NCI-H524 treated with DMSO at 0.1 percent for 48 hours (cell line): ENCODE results near the gene ABHD12.

Source experiments
- DNase-seq: peaks from one replicate; lab custom pipeline; 2025; lab: John Stamatoyannopoulos, UW

ABHD12 gene

DNA sequence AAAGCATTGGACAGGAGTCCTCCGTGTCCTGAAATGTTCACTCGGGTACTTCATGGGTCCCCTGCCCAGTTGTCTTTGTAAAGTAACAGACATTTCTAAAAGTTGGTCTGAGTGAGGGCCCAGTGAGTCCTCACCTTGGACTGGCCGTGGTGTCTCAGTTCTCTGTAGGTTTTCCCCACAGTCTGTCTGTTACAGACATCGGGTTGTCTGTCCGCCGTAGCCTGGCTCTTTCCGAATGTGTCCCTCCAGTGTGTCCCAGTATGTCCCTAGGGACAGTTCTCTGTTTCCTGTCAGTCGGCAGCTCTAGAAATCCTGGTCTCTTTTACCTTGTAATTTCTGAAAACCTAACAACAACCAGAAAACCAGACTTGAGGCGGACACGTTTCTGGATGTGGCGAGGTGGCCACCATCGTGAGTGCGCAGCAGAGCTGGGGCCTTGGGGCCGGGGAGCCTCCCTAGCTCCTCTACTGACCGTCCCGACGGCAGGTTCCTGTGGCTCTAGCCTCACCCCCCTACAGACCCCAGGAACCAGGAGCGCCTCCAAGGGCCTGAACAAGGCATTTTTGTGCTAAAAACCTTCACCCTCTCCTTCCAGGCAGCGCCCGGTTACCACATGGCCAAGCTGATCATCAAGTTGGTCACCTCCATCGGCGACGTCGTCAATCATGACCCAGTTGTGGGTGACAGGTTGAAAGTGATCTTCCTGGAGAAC lies 100.6 kb downstream of the ABHD12 start:
- DNase-seq: no peak

DNA sequence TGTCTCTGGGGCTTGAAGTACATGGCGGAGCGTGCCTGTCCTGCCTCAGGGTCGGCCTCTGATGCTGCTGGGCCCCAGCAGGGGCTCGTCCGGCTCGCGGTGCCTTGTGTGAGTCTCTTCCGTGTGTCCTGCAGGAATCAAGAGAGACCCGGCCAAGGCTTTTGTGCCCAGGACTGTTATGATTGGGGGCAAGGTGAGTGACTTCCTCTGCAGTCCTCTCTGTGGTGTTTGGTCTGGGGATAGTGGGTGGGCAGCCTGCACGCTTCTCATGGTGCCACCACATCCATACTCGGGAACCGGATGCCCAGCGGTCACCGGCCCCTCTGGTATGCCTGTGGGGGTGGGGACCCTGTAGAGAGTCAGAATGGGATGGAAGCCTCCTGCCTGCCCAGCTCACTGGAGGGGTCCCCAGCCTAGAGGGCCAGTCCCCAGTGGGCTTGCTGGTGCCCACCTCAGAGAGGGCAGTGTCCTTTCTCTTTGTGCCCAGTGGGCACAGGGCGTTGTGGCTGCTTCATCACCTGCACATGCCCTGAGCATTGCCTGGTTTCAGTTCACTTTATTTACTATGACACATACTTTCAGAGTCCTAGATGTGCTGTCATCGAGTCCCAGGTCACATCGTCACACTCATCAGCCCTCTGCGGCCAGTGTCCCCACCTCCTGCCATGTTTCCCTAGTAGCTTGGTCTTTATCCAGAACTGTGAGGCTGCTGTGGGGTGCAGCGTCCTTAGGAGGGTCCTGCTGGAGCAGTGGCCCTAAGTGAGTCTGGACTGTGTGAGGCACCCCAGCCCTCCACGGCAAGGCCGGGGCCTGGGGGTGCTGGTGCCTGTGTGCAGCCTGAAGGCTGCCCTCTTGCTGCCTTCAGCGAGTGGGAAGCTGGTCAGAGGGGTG lies 102.1 kb downstream of the ABHD12 start:
- no peak for DNase-seq

DNA sequence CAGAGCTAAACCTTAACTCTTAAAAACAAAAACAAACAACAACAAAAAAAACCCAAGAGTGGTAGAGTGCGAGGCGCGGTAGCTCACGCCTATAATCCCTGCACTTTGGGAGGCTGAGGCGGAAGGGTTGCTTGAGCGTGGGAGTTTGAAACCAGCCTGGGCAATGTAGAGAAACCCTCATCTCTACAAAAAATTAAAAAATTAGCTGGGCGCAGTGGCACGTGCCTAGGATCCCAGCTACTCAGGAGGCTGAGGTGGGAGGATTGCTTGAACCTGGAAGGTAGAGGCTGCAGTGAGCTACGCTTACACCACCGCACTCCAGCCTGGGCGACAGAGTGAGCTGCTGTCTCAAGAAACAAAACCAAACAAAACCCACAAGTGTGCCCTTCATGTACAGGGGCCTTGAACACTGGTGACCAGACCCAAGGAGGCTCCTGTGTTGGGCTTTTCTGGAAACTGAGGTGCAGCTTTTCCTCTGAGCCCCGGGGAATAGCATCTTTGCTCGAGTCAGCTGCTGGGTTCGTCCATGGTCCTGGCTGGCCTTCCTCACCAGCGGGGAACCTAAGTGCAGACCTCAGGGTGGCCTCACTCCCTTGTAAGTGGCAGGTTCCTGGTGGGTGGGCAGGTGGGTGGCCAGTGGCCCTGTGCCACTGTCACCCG lies 102.9 kb downstream of the ABHD12 start:
- DNase-seq: no peak

DNA sequence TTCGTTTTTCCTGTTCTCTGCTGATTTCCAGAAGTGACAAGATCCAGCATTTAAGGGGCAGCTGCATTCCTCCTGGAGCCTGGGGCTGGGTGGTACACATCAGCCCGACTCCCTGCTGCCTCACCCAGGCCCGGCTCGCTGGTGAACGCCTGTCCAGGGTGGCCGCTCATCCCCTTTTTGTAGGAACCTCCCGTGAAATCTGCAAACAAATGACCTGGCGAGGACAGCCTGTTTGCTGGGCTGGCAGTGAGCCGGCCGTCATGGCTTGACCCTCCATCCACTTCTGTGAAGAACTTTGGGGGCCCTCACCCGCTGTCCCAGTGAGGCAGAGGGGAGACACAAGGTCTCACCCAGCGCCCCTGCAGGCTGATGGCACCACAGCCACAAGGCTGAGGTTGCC lies 103.7 kb downstream of the ABHD12 start:
- DNase-seq: no peak

DNA sequence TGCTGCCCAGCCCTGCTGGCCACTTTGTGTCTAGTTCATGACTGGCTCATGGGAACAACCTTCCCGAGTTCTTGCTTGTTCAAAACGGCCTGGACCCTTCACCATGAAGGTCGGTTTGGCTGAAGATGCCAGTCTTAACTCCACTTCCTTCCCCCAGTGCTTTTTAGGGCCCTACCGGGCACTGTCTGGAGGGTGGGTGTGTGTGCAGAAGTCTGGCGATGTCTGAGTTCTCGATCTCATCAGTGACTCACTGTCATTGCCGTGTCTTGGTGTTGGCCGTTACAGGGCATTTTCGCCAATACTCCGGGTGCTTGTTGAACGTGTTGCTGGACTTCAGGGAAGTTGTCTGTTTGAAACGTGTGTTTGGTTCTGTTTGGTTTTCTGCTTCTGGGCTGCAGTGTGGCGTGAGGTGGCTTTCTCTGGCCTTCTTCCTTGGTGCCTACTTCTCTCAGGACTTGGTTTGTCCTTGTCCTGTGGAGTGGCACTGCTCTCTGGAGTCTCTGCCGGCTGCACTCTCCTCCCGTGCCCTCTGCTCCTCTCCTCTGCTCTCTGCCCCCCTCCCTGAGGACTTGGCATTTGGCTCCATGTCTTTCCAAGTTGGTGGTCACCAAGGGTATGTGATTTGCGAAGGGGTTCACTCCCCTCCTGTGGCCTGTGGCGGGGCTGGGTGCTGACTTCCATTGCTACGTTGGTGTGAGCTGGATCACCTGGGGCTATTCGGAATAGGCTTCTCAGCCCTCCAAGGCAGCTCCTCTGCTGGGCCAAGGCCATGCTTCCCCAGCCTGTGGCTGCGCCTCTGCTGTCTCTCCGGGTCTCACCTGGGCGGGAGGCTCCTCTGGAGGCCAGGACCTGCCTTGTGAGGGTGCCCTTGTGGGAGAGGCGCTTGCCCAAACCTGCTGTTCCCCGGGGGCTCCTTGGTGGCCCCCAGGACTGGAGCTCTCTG lies 104.5 kb downstream of the ABHD12 start:
- no peak for DNase-seq

DNA sequence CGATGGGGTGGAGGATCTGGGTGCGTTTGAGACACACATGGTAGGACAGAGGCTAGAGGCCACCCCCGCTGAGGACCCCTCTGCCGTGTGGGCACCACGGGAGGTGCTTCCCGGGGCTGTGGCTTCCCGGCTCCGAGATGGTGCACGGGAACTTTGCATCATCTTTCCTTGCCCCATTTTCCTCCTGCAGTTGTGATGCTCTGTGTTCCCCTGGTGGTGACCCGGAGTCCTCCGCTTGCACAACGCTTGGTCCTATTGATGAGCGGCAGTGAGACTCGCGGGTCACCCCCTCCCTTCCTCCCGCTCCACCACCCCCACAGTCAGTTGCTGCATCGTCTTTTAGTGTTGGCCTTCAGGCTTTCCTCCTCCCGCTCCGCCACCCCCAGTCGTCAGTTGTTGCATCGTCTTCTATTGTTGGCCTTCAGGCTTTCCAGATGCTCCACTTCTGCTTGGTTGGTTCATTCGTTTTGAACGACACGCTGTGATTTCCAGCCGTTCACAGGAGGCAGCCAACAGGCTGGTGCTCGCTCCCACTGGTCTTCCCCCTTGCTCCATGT lies 105.5 kb downstream of the ABHD12 start:
- no peak for DNase-seq

DNA sequence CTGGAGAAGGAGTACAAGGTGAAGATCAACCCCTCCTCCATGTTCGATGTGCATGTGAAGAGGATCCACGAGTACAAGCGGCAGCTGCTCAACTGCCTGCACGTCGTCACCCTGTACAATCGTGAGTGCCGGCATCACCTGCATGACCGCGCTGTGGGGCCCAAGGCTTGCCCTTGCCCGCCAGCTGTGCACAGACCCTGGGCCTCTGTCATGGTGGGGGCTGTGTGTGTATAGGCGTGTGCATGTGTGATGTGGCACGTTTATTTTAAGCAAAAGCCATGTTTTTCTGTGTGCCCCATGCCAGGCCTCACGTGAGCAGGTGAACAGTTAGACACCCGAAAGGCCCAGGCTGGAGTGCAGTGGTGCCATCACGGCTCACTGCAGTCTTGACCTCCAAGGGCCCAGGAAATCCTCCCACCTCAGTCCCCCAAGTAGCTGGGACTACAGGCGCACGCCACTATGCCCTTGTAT lies 106.5 kb downstream of the ABHD12 start:
- DNase-seq: no peak

DNA sequence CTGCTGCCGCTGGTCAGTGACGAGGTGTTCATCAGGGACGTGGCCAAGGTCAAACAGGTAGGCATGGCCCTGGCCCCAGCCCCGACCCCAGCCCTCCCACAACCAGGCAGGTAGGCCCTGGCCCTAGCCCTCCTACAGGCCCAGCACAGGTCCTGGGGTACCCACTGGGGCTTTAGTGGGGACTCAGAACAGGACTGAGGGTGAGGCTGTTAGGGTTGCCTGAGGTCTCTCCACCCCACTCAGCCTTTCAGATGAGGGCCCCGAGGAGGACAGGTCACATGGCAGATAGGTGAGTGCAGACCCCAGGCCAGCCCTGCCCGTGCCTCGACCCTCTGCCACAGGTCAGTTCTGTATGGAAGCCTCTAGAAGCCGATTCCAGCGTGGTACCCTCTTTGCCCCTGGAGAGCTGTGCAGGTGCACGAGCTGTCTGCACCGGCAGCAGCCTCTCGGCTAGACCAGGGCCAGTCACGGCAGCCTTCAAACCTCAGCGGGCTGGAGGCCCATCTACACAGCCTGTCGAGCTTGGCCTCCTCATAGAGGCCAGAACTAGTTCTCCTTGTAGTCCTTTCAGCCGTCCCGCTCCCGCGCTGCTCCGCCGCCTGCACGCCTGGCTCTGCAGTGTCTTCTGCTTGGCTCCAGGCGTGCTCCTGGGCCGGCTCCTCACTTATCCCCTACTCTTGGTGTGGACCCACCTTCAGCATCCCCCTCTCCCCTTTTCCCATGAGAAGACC lies 107.2 kb downstream of the ABHD12 start:
- DNase-seq: no peak

DNA sequence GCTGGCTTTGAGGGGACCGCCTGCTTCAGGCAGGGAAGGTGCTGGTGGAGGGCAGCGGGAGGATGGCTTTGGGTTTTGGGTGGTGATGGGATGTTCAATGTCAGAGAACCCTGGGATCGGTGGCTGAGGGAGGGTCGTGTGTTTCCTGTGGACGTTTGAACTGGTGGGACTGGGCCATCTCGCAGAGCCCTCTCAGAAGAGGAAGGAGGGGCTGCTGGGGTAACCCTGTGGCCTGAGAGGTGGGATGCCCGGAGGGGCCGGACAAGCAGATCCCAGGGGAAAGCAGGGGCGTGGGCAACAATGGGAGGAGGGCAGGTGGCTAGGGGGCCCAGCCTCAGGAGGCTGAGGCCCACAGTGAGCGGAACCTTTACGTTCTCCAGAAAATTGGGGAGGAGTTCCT lies 107.8 kb downstream of the ABHD12 start:
- no peak for DNase-seq

DNA sequence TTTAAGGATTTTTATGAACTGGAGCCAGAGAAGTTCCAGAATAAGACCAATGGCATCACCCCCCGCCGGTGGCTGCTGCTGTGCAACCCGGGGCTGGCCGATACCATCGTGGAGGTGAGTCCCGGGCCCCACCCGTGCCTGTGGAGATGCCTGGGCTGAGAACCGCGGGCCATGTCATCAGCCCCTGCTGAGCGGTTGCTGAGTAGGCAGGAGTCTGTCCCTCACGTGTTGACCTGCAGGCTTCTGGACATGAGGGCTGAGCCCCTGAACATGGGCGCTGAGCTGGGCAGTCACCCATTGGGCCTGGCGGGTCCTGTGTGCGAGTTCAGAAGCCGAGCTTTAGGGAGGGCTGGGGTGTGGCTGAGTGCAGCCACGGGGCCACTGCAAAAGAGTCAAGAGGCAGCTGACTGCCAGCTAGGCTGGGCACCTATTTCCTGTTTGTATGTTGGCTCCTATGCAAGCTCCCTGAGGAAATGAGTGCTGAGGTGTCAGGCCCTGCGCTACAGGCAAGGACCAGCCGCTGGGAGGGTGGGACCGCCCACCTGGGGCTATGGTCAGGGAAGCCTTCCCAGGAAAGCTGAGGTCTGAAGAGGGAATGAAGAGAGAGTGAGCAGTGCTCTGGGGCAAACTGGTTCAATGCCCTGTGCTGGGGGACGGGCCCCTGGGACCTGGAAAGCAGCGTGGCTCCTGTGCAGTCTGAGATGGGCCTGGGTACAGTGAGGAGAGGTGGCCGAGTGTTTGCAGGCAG lies 108.4 kb downstream of the ABHD12 start:
- no peak for DNase-seq

DNA sequence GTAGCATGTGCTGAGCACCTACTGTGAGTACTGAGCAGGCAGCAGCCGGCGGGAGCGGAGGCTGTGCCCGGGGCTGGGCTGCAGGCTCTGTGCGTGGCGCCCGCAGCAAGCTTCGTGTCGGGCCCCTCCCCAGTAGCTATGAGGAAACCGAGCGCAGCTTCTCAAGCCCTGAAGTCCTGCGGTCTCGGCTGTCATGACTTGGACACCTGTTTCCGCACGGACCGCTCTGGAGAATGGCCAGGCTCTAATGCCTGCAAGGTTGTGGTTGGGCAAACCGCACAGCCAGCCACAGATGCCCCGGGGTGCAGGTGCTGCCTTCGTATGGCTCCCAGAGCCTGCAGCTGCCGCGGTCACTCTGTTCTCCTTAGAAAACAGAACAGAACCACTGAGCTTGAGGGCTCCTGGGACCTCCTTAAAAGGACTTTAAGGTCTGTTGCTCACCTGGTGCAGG lies 109.1 kb downstream of the ABHD12 start:
- DNase-seq: no peak

DNA sequence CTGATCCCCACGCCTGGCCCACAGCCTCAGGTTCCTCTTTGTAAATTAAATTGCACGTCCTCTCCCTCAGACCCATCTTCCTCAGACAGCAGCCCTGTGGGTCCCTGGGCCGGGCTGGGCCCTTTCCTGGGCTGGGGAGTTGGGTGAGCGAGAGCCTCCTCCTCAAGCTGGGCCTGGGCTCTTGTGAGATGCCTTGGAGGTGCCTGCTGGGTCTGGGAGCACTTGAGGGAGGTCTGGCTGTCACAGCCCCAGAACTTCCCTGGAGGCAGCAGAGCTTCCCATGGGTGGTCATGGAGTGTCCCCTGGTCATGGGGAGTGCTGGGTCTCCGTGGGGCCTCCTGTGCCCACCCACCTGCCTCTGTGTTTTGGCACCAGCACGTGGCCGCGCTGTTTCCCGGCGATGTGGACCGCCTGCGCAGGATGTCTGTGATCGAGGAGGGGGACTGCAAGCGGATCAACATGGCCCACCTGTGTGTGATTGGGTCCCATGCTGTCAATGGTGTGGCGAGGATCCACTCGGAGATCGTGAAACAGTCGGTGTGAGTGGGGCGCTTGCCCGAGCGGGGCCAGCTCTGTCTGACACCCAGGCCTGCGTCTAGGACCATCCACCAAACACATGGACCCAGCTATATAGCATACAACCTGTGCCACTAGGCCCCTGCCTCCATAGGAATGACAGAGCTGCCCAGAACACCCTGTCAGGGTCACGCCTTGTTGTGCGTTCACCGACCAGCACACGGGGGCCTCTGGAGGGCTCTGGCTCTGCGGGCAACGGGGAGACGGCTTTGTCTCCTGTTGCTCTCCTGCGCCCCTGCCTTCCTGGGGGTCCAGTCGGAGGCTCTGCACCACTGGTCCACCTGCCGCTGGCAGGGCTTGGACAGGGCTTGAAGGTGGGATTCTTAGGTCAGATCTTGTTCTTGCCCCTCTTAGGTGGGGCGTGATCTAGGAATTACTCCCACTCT lies 109.8 kb downstream of the ABHD12 start:
- DNase-seq: no peak

DNA sequence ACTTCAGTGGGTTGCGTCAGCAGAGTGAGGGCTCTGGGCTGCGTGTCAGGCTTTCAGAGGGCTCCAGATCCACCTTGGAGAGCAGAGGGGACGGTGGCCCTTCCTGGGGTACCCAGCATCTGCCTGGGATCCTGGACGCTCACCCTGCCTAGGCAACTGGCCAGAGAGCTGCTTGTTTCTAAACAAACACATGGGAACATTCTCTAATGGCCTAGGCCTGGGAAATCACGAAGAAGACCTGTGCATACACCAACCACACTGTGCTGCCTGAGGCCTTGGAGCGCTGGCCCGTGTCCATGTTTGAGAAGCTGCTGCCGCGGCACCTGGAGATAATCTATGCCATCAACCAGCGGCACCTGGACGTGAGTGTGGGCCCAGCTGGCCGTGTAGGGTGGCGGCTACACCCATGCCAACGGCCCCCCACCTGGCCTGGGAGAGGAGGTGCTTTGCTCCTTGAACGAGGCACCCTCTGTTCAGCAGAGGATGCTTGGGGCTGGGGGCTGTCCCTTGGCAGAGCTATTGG lies 110.5 kb downstream of the ABHD12 start:
- DNase-seq: no peak

DNA sequence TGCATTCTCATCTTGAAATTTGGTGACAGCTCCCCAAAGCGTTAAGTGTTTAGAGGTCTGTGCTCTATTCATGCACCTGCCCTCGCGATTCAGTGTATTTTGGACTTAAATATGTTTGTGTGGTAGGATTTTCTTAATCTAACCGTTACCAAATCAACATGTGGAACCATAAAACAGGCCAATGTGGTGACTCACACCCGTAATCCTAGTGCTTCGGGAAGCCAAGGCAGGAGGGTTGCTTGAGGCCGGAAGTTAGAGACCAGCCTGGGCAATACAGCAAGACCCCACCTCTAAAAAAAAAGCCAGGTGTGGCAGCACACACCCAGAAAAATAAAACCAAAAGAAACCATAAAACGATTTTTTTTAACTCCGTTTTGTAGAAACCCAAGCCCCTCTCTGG lies 111.2 kb downstream of the ABHD12 start:
- DNase-seq: no peak

DNA sequence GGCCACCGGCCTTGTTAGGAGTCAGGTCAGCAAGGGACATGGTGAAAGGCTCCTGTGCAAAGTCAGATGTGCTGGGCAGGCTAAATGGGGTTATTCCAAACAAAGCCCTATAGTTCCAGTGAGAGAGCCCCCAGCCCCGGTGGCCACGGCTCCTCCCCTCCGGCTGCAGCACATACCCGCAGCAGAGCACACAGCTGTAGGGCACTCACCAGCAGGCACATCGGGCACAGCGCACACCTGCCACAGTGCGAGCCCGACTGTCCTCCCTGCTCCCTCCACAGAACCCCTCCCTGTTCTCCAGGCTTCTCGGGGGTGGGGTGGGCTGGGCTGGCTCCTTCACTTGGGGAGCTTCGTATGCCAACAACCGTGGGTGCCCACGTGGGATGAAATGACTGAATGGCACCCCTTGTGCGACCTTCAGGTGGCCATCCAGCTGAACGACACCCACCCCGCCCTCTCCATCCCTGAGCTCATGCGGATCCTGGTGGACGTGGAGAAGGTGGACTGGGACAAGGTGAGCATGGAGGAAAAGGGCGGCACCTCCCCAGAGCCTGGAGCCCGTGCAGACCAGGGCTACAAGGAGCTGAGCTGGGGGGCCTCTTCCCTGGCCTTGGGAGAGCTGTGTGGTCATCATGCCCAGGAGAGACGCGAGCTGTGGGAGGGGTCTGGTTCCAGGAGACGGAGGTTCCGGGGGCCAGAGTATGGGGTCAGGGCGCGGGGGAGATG lies 111.8 kb downstream of the ABHD12 start:
- no peak for DNase-seq

DNA sequence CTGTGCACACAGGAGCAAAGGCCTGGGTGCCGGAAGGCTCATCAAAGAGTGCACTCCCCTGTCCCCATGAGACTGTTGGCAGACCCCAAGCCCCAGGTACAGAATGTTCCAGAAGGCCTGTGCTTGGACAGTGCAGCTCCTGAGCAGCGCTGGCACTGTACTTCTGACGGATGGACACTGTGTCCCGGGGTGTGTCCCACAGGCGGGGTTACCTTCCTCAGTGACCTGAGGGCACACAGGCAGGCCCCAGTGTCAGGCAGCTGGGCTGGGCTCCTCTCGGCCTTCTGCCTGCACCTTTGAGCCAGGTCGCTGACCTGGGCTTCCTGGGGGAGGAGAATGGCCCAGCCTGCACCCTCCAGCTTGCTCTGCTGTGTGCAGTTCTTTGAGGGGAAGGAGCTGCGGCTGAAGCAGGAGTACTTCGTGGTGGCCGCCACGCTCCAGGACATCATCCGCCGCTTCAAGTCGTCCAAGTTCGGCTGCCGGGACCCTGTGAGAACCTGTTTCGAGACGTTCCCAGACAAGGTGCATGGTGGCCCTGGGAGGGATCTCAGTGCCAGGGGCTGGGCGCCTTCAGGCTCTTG lies 112.6 kb downstream of the ABHD12 start:
- no peak for DNase-seq

DNA sequence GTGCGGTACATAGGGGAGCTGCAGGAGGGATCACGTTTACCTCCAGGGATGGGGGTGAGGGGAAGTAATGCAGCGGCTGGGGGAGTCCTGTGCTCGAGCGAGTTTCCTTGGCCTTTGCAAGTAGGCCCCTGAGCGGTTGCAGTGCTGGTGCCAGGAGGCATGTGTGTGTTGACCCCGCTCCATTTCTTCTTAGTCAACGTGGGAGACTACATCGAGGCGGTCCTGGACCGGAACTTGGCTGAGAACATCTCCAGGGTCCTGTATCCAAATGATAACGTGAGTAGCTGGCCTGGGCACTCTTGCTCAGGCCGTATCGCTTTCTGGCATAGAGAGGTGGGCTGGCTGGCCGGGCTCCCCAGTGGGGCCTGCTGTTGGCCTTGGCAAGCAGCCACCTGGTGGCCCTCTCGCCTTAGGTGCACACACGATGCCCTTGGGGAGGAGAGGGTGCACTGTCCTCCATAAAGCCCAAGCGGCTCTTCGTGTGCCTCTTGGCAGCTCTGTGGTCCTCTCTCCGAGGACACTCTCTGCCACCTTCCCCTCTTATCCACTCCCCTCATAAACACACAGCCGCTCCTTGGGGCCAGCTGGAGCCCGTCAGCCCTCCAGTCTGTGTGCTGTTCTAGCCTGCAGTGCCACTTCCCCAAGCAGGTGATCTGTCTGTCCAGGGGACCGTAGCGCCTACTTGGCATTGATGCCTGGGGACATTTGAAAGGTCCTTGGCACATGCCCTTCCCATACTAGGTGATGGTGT lies 113.4 kb downstream of the ABHD12 start:
- no peak for DNase-seq
